ENCODE measurements around the gene ACAA2.

Gene ACAA2

GRCh38 chr18:49742316-49743116, 70.8 kb downstream of the ACAA2 start:
- H3K36me3 ChIP-seq (ENCODE audit: control insufficient read depth, insufficient read depth, low read length): no peaks in the 10 kb centered on the region

GRCh38 chr18:49739275-49739674, 74.1 kb downstream of the ACAA2 start:
- no peak overlapping the region for H3K4me3 ChIP-seq (ENCODE audit: low read length)
- no peak overlapping the region for H3K9ac ChIP-seq (ENCODE audit: low read length)
- no peaks in the 10 kb centered on the region for H3K4me1 ChIP-seq (ENCODE audit: control insufficient read depth, insufficient read depth, low read length)
- no peaks in the 10 kb centered on the region for H3K9me3 ChIP-seq (ENCODE audit: control insufficient read depth, low read length)
- H3K27me3 ChIP-seq (ENCODE audit: control insufficient read depth, insufficient read depth, low read length): no peaks in the 10 kb centered on the region
- H3K36me3 ChIP-seq (ENCODE audit: control insufficient read depth, insufficient read depth, low read length): no peaks in the 10 kb centered on the region

More at GRCh38 chr18:49742316-49743116, 70.8 kb downstream of the ACAA2 start:
- Histone ChIP-seq H3K9ac (ENCODE audit: low read length) (no peak overlapping the region), H3K4me3 (ENCODE audit: low read length) (no peak overlapping the region), H3K4me1 (ENCODE audit: control insufficient read depth, insufficient read depth, low read length) (no peaks in the 10 kb centered on the region), H3K9me3 (ENCODE audit: control insufficient read depth, low read length) (no peaks in the 10 kb centered on the region), H3K27me3 (ENCODE audit: control insufficient read depth, insufficient read depth, low read length) (no peaks in the 10 kb centered on the region)

GRCh38 chr18:49738721-49739120, 74.6 kb downstream of the ACAA2 start:
- H3K4me3 ChIP-seq (ENCODE audit: low read length): no peak overlapping the region
- no peak overlapping the region for H3K9ac ChIP-seq (ENCODE audit: low read length)
- H3K4me1 ChIP-seq (ENCODE audit: control insufficient read depth, insufficient read depth, low read length): no peaks in the 10 kb centered on the region
- H3K36me3 ChIP-seq (ENCODE audit: control insufficient read depth, insufficient read depth, low read length): no peaks in the 10 kb centered on the region
- H3K27me3 ChIP-seq (ENCODE audit: control insufficient read depth, insufficient read depth, low read length): no peaks in the 10 kb centered on the region
- no peaks in the 10 kb centered on the region for H3K9me3 ChIP-seq (ENCODE audit: control insufficient read depth, low read length)

- no peaks in the 10 kb centered on the region for H3K9me3 ChIP-seq (ENCODE audit: control insufficient read depth, low read length)
- no peaks in the 10 kb centered on the region for H3K27me3 ChIP-seq (ENCODE audit: control insufficient read depth, insufficient read depth, low read length)
- H3K4me1 ChIP-seq (ENCODE audit: control insufficient read depth, insufficient read depth, low read length): peaks cover 27% of the 10 kb centered on the region
- no peak overlapping the region for H3K9ac ChIP-seq (ENCODE audit: low read length)
- H3K36me3 ChIP-seq (ENCODE audit: control insufficient read depth, insufficient read depth, low read length): no peaks in the 10 kb centered on the region
- H3K4me3 ChIP-seq (ENCODE audit: low read length): no peak overlapping the region
These were observed 78.5 kb downstream of the ACAA2 start for GRCh38 chr18:49734836-49735235.

- H3K4me1 ChIP-seq (ENCODE audit: control insufficient read depth, insufficient read depth, low read length): peaks cover 32% of the 10 kb centered on the region
- H3K4me3 ChIP-seq (ENCODE audit: low read length): no peak overlapping the region
- H3K9ac ChIP-seq (ENCODE audit: low read length): no peak overlapping the region
- H3K27me3 ChIP-seq (ENCODE audit: control insufficient read depth, insufficient read depth, low read length): no peaks in the 10 kb centered on the region
- no peaks in the 10 kb centered on the region for H3K36me3 ChIP-seq (ENCODE audit: control insufficient read depth, insufficient read depth, low read length)
- H3K9me3 ChIP-seq (ENCODE audit: control insufficient read depth, low read length): no peaks in the 10 kb centered on the region
These were observed 79.3 kb downstream of the ACAA2 start for GRCh38 chr18:49733896-49734585.

- H3K27me3 ChIP-seq (ENCODE audit: control insufficient read depth, insufficient read depth, low read length): no peaks in the 10 kb centered on the region
- H3K9me3 ChIP-seq (ENCODE audit: control insufficient read depth, low read length): no peaks in the 10 kb centered on the region
- H3K4me3 ChIP-seq (ENCODE audit: low read length): no peak overlapping the region
- no peak overlapping the region for H3K9ac ChIP-seq (ENCODE audit: low read length)
- H3K4me1 ChIP-seq (ENCODE audit: control insufficient read depth, insufficient read depth, low read length): peaks cover 32% of the 10 kb centered on the region
- no peaks in the 10 kb centered on the region for H3K36me3 ChIP-seq (ENCODE audit: control insufficient read depth, insufficient read depth, low read length)
These were observed 80.0 kb downstream of the ACAA2 start for GRCh38 chr18:49733321-49733720.
